PC-9 (cell line): ENCODE data around the gene SHISA9.

ENCODE experiments used
- EZH2 ChIP-seq: fragments of 200-600 bp; sonication (generic); IDR thresholded peaks from 2 replicates; pipeline ENCODE4 v1.8.0; 2017; ENCODE audit warnings: antibody characterized with exemption, low read depth
- TF ChIP-seq, protein P1 (sequence below): fragments of 200-600 bp; sonication (generic); conservative IDR thresholded peaks from 2 replicates; pipeline ENCODE4 v1.6.1; 2017; ENCODE audit warnings: mixed run types, antibody characterized with exemption, mild to moderate bottlenecking, moderate library complexity

DNA sequence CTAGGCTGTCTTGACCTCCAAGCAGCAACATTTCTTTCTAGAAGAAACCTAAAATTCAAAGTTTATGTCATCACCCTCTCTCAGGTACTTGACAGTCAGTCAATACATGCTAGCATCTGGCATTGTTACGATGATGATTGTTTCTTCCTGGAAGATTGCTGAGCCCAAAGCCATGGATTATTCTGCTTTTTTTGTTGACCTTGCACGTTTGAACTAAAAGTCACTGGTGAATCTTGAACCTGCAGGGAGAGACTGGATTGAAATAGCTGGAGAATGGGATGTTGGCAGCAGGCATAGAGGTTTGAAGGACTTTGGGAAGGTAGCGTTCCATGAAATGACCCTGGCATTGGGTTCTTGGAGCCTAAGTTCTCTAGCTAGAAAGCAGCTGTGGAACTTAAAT is 42.9 kb downstream of the SHISA9 start:
- TF ChIP-seq, protein P1, sequence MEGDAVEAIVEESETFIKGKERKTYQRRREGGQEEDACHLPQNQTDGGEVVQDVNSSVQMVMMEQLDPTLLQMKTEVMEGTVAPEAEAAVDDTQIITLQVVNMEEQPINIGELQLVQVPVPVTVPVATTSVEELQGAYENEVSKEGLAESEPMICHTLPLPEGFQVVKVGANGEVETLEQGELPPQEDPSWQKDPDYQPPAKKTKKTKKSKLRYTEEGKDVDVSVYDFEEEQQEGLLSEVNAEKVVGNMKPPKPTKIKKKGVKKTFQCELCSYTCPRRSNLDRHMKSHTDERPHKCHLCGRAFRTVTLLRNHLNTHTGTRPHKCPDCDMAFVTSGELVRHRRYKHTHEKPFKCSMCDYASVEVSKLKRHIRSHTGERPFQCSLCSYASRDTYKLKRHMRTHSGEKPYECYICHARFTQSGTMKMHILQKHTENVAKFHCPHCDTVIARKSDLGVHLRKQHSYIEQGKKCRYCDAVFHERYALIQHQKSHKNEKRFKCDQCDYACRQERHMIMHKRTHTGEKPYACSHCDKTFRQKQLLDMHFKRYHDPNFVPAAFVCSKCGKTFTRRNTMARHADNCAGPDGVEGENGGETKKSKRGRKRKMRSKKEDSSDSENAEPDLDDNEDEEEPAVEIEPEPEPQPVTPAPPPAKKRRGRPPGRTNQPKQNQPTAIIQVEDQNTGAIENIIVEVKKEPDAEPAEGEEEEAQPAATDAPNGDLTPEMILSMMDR: no peak
- no peak for TF ChIP-seq EZH2
